GM19351 (cell line): Measurements from ENCODE around the gene FNDC1.

Experiments used
- ATAC-seq: cut with Tn5 transposase; IDR thresholded peaks from one replicate; pipeline ENCODE4 v1.9.1; 2021; ENCODE audit warnings: mild to moderate bottlenecking, moderate library complexity; ENCODE audit not compliant: unreplicated experiment

Gene FNDC1

DNA sequence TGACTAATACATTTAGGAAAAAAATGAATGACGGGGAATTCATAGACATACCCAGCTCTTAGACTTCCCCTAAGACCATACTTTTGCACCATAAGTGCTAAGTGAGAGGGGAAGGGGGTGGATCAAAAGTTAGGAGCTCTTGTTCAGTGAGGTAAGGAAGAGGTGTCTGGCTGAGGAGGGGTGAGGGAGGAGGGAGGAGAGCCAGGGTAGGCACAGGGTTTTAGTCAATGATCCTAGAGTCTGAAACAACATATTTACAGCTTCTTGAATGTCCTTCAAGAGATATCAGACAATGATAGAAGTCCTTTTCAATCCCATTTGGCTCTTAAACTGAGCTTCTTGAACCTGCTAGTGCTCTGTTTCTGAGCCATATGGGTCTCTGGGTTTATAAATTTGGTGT, 135.4 kb downstream of the FNDC1 start:
- ATAC-seq = no peak

DNA sequence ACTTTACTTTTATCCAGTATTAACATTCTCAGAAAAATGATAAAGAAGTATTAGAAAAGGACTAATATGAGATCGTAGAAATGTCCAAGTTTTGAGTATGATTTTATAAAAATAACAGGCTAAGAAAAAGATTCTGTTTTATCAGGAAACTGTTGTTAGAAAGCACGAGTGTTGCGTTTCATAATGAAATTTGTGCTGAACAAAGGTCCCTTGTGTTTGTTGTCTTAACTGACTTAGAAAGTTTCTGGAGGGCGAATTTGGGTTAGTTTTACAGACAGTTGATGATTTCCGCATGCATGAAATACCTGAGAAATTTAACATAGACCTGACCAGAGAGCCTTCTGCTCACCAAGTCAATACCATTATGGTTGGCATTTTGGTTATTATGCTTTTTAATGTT, 136.0 kb downstream of the FNDC1 start:
- ATAC-seq = no peak

DNA sequence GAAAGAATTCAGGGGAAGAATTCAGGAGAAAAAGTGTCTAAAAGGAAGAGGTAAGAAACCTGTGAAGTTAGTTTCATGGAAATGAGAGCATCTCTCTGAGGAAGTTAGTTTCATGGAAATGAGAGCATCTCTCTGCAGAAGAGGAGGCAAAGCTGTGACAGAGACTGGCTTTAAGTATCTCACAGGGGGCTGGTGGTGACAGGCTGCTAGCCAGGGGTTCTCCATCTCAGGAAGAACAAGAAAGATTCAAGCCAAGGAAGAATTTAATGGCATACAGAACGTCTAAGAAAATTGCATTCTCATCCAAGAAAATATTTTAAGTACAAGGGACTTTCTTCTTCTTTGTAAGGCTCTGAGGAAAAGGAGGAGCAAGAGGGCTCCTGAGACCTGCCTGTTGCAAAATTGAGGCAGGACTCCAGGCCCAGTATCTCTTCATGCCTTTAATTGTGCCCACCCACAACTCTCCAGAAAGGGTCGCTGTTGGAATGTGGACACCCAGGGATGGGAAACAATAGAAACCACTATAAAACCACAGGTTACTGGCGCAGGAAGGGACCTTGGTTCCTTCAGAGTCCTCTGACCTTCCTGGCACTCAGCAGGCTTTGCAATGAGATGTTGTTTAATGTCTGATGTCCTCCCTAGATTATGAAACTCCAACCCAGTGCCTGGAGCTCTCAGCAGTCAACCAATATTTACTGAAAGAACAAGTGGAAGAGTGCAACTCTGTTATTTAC, 136.8 kb downstream of the FNDC1 start:
- ATAC-seq = no peak

DNA sequence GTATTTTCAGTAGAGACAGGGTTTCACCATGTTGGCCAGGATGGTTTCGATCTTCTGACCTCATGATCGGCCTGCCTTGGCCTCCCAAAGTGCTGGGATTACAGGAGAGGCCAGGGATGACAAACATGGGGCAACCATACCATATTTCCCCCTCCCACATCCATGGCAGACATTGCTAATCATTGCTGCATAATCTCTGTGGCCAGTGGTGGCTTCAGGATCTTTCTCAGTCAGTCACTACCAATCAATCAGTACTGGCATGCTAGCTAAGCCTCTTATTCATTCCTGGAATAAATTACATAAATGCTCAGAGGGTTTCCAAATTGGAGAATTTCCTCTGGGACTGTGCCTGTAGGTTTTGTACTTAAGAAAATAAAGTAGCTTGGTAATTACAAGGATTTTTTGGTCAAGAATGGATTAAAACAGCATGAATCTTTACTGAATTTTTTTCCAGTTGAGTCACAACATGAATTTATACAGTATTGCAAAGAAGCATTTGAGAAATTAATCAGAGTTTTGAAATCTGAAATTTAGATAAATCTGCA, 138.1 kb downstream of the FNDC1 start:
- no peak for ATAC-seq

DNA sequence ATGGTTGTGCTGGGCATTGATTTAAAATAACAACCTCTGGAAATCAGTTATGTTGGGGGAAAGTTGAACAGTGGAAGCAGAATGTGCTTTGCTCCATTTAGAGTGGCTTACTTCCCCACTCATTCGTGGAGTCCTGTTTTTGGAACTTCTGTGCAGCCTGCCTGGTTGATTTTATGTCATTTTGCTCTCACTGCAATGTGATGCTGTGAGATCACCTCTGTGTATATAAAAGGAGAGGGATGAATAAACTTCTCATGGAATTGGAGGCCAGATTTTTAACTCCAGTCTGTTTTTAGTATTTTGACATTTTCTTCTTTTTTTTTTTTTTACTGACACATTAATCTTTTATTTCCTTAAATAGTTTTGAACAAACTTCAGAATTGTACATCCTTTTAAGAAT, 139.0 kb downstream of the FNDC1 start:
- no peak for ATAC-seq

DNA sequence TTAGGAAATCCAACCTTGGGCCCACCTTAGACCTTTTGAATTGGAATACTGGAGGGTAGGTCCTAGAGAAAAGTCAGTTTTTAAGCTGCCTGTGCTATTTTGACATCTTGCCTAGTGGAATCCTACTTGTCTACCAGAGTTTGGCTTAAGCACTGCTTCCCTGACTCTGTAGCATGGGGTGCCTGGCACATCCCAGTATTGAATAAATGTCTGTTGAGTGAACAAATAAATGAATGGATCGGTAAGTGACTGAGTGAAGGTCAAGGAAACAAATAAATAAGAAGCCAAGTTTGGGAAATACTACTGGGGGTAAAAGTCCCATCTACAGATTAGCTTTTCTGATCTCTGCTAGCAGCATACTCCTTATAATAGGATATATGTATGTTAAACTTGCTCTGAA, 140.5 kb downstream of the FNDC1 start:
- no peak for ATAC-seq

DNA sequence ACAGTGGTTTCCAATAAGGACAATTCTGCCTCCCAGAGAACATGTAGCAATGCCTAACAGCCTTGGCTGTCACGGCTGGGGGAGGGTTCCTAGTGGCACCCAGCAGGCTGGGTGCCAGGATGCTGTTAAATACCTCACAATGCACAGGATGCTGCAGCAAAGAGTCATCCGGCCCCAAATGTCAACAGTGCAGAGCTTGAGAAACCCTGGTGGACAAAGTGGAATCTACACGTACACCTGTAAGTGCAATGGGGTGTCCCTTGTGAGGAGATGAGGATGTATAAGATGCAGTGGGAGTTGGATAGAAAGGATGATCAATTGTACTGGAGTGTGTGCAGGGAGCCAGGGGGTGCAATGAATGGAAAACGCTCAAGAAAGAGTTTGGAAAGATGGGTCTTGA, 142.4 kb downstream of the FNDC1 start:
- peak; percentile 62 for ATAC-seq

DNA sequence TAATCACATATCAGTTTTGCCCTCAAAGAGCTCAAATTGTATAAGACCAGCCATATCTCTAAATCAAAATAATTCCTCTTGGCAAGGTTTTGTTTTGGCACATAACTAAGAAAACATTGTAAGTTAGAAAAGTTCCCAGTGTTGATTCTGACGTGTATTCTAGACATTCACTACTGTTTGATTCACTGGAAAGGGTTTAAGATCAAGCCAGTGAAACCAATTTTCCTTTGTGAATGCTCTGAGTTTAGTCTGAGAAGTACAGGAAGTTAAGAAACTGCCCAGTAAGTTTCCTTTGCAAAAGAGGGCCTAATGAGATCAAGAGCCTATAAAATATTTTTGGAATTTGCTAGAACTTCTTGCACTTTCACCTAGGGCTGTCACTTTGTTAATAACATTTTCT, 143.0 kb downstream of the FNDC1 start:
- no peak for ATAC-seq

DNA sequence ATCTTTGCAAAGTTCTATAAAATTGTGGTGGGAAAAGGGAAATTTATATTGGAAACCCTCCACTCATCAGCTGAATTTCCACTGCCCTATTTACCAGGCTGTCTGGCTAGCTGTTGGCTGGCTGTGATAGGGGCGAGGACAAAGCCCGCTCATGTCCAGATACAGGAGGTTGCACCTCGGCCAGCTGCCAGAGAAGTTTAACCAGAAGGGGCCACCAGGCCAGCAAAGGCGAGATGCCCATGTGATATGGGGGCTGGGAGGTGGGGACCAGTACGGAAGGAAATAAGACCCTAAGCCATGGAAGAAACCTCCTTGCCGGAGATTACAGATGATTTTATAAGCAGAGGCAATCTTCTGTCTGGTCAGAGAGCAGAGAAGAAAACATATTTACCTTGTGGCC, 143.8 kb downstream of the FNDC1 start:
- ATAC-seq = no peak

DNA sequence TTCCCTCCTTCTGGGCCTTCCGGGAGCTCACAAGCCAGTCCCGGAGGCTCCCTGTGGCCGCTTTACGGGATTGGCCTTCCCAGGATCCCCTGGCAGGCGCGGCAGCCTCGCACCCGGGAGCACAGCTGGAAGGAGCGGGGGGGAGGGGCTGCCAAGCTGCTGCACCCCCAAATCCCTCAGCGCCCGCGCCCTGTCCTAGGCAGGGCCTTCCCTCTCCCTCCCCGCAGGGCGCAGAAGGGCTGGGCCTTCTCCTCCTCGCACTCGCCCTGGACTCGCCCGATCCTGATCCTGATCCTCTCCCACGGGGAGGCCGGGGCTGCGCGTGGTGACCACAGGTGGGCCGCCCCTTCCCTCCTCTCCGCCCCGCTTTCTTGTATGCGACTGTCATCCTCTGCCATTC, 146.4 kb downstream of the FNDC1 start:
- ATAC-seq = no peak

DNA sequence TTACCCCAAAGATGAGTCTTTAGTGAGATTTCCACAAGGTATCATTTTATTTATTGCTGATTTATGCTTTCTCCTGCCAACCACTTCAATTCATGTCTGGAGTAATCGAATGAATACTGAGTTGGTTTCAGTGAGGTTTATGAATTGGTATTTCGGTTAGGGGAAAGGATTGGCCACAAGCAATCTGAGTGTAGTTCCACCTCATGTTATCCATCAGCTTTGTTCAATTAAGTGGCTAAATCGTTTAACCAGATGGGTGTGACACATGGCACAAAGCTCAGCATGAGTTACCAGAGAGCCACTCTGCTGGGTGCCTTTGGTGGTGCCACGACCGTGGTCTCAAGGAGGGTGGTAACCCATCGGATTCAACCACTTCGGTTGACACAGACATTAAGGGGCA, 148.2 kb downstream of the FNDC1 start:
- ATAC-seq = no peak

DNA sequence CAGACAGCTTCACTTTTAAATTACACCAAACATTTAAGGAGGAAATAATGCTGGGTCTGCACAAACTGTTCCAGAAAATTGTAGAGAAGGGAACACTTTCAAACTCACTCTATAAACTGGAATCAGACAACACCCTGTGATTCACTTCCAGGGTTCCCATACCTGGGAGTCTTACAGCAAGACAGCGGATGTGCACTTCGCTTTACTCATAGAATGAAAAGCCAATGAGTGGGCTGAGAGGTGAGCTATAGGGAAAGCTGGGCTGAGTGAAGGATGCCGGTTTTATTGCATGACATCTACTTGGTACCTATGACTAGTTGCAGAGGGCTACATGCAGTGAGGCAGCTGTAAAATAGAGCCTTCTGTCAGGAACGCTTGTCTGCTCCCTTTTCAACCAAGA, 152.1 kb downstream of the FNDC1 start:
- ATAC-seq = no peak
